WERI-Rb-1 (cell line): ENCODE measurements around the gene UFM1.

ENCODE experiments used
- DNase-seq: peaks from one replicate; pipeline ENCODE4 v3.0.0-alpha.2; 2020
- H3K27ac ChIP-seq: fragments of 250-450 bp; sonication (Bioruptor Pico); 2 replicates; pipeline ENCODE4 v1.5.1; 2020; ENCODE audit warnings: mild to moderate bottlenecking, moderate library complexity
- H3K27me3 ChIP-seq: fragments of 250-450 bp; sonication (Bioruptor Pico); 2 replicates; pipeline ENCODE4 v1.5.1; 2021; ENCODE audit warnings: mild to moderate bottlenecking, low read depth, moderate library complexity; ENCODE audit not compliant: insufficient read depth, severe bottlenecking
- H3K36me3 ChIP-seq: fragments of 250-450 bp; sonication (Bioruptor Pico); 2 replicates; pipeline ENCODE4 v1.5.1; 2020; ENCODE audit warnings: mild to moderate bottlenecking, moderate library complexity
- H3K4me3 ChIP-seq: 2 replicates; pipeline ENCODE4 v1.5.1; 2011; ENCODE audit warnings: low read depth, mild to moderate bottlenecking, control low read depth, low read length
- H3K9me3 ChIP-seq: fragments of 250-450 bp; sonication (Bioruptor Pico); 2 replicates; pipeline ENCODE4 v1.5.1; 2021; ENCODE audit warnings: mild to moderate bottlenecking, moderate library complexity; ENCODE audit not compliant: severe bottlenecking
- TF ChIP-seq, protein P1 (sequence below): IDR thresholded peaks from 2 replicates; pipeline ENCODE4 v1.5.1; 2011; ENCODE audit warnings: low read depth, mild to moderate bottlenecking, control low read depth, inconsistent platforms, low read length

UFM1 gene

DNA sequence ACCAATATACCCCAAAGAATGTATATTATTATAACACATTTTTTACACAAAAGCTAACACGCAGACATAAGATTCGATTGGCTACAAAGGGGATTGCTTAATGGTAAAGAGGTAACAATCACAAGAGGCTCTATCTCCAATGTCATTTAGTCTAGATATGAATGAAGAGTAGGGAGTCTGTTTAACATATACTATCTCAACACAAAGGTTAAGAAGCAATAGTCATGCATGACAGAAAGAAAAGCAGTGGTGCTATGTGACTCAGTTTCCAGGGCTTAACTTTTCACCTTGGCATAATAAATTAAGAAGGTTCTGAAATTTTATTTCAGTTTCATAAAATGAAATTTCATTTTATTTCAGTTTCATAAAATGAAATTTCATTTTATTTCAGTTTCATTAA is 33.3 kb downstream of the UFM1 start:
- DNase-seq = no peak
- no peaks in the 10 kb centered on the region for H3K36me3 ChIP-seq
- TF ChIP-seq, protein P1, sequence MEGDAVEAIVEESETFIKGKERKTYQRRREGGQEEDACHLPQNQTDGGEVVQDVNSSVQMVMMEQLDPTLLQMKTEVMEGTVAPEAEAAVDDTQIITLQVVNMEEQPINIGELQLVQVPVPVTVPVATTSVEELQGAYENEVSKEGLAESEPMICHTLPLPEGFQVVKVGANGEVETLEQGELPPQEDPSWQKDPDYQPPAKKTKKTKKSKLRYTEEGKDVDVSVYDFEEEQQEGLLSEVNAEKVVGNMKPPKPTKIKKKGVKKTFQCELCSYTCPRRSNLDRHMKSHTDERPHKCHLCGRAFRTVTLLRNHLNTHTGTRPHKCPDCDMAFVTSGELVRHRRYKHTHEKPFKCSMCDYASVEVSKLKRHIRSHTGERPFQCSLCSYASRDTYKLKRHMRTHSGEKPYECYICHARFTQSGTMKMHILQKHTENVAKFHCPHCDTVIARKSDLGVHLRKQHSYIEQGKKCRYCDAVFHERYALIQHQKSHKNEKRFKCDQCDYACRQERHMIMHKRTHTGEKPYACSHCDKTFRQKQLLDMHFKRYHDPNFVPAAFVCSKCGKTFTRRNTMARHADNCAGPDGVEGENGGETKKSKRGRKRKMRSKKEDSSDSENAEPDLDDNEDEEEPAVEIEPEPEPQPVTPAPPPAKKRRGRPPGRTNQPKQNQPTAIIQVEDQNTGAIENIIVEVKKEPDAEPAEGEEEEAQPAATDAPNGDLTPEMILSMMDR = no peak
- H3K27me3 ChIP-seq = no peaks in the 10 kb centered on the region
- H3K27ac ChIP-seq = no peak overlapping the region
- no peak overlapping the region for H3K4me3 ChIP-seq
- no peaks in the 10 kb centered on the region for H3K9me3 ChIP-seq

DNA sequence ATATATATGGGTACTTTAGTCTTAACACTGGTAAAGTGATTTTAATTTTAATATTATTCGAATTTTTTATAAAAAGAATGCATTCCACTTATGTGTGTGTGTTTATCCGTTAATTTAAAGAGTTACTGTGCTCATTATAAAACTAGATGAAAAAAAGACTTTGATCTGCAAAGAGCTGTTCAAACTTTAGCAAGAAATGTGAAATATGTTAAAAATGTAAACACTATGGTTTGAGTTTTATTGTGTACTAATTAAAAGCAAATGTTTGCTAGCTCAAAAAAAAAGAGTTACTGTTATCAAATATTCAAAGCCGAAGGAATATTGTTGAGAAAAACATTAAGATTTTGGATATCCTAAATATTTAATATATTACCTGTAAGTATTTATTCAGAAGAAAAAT is 34.5 kb downstream of the UFM1 start:
- H3K27ac ChIP-seq = no peak overlapping the region
- no peaks in the 10 kb centered on the region for H3K27me3 ChIP-seq
- H3K36me3 ChIP-seq = no peaks in the 10 kb centered on the region
- no peaks in the 10 kb centered on the region for H3K9me3 ChIP-seq
- TF ChIP-seq, protein P1 = no peak
- DNase-seq = no peak
- H3K4me3 ChIP-seq = no peak overlapping the region

DNA sequence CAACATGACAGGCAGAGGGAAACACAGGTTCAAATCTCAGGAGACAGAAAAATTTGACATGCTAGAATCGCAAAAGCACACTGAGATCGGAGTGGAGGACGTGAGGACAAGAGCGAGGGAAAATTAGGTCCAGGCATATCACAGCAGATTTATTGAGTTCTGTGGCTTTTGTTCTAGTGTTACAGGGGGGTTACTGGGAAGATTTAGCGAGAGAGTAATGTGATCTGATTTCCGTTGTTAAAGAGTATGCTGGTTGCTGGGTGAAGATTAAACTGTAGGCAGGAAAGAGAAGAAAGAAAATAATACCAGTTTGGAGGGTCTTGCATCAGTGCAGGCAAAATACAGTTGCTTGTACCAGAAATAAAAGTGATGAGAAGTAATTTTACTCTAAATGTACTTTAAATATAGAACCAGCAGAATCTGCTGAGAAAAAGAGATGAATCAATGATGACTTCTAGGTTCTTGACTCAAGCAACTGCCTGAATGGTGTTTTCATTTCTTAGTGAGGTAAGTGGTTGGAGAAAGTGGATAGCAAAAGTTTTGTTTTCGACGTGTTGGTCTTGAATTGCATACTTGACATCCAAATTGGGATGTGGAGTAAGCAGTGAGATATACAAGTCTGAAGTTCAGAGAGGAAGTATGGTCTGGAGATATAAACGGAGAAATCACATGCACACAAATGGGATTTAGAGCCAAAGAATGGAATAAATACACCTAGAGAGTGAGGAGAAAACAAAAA is 35.7 kb downstream of the UFM1 start:
- Histone ChIP-seq H3K36me3 (no peaks in the 10 kb centered on the region), H3K9me3 (no peaks in the 10 kb centered on the region), H3K4me3 (no peak overlapping the region), H3K27me3 (no peaks in the 10 kb centered on the region), H3K27ac (no peak overlapping the region)
- no peak for DNase-seq
- TF ChIP-seq, protein P1 = no peak

DNA sequence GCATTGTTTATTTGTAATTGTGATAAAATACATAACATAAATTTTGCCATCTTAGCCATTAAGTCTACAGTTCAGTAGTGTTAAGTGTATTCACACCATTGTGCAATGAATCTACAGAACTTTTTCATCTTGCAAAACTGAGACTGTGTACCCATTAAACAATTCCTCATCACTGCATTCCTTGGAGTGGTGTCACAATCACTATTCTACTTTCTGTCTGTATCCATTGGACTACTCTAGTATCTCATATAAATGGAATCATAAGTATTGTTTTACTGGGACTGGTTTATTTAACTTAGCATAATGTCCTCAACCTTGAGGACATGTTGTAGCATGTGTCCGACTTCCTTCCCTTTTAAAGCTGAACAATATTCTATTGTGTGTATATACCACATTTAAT is 36.8 kb downstream of the UFM1 start:
- no peaks in the 10 kb centered on the region for H3K36me3 ChIP-seq
- no peaks in the 10 kb centered on the region for H3K9me3 ChIP-seq
- DNase-seq = no peak
- no peaks in the 10 kb centered on the region for H3K27me3 ChIP-seq
- no peak overlapping the region for H3K27ac ChIP-seq
- TF ChIP-seq, protein P1 = no peak
- no peak overlapping the region for H3K4me3 ChIP-seq

DNA sequence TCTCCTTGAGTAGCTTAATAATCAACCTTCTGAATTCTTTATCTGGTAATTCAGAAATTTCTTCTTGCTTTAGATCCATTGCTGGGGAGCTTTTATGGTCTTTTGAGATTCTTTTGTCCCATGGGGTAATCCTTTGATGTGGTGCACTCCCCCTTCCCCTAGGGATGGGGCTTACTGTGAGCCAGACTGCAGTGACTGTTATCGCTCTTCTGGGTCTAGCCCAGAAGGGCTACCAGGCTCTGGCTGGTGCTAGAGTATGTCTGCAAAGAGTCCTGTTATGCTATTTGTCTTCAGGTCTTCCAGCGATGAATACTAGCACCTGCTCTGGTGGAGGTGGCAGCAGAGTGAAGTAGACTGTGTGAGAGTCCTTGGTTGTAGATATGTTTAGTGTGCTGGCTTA is 41.7 kb downstream of the UFM1 start:
- Histone ChIP-seq H3K36me3 (no peaks in the 10 kb centered on the region), H3K27ac (no peak overlapping the region), H3K9me3 (no peaks in the 10 kb centered on the region), H3K4me3 (no peak overlapping the region), H3K27me3 (no peaks in the 10 kb centered on the region)
- DNase-seq = no peak
- TF ChIP-seq, protein P1 = no peak
